ENCODE measurements around the gene CCSER1. TPM values are rescaled to one million over a fixed set of nuclear protein-coding genes. Genes with fewer than 3 reads are reported as not detected.

The CCSER1 gene
- polyA plus RNA-seq, 1 donor from 2014 or later = 20.8 TPM

- H3F3A ChIP-seq (ENCODE audit: insufficient read depth, low read length, poor library complexity, severe bottlenecking) = no peaks in the 10 kb centered on the region
- H3K9me3 ChIP-seq (ENCODE audit: low read length) = no peaks in the 10 kb centered on the region
- H3K79me2 ChIP-seq (replicated peaks; ENCODE audit: insufficient read depth, low read length) = no peaks in the 10 kb centered on the region
- TF ChIP-seq TAF1 (IDR thresholded peaks at IDR 0.05; ENCODE audit: low read depth) = no peak
- no peak for TF ChIP-seq EP300 (conservative IDR thresholded peaks at IDR 0.05; ENCODE audit: poor library complexity, severe bottlenecking)
- no peak for TF ChIP-seq POLR2AphosphoS5 (IDR thresholded peaks at IDR 0.05)
- TF ChIP-seq EZH2 (IDR thresholded peaks at IDR 0.05; ENCODE audit: borderline replicate concordance, insufficient read depth, low read length, poor library complexity, severe bottlenecking) = no peak
- no peak for TF ChIP-seq MXI1 (conservative IDR thresholded peaks at IDR 0.05; ENCODE audit: poor library complexity, severe bottlenecking)
- no peak for TF ChIP-seq REST (IDR thresholded peaks at IDR 0.05; ENCODE audit: borderline replicate concordance)
- no peak for TF ChIP-seq CTCF (IDR thresholded peaks at IDR 0.05; ENCODE audit: poor library complexity, severe bottlenecking)
- no peak for TF ChIP-seq SMC3 (conservative IDR thresholded peaks at IDR 0.05; ENCODE audit: poor library complexity)
- TF ChIP-seq RAD21 (conservative IDR thresholded peaks at IDR 0.05) = no peak
- no peak overlapping the region for H3K4me3 ChIP-seq (ENCODE audit: low read length)
- no peak overlapping the region for H2AFZ ChIP-seq (ENCODE audit: low read depth, low read length)
- no peaks in the 10 kb centered on the region for H3K36me3 ChIP-seq (ENCODE audit: insufficient read depth, low read length)
- H3K27me3 ChIP-seq (ENCODE audit: insufficient read depth, low read depth, low read length) = no peaks in the 10 kb centered on the region
- H3K27ac ChIP-seq (ENCODE audit: low read length) = peak overlapping the region; percentile 63
- H3K9ac ChIP-seq (ENCODE audit: low read length) = no peak overlapping the region
- no peaks in the 10 kb centered on the region for H3K9me2 ChIP-seq (ENCODE audit: insufficient read depth, low read length)
- no peak overlapping the region for H3K4me2 ChIP-seq (ENCODE audit: low read length)
- no peaks in the 10 kb centered on the region for H4K20me1 ChIP-seq (ENCODE audit: insufficient read depth)
Measured at GRCh38 chr4:90095000-90095399, 32.2 kb upstream of the CCSER1 start.

- Histone ChIP-seq H4K20me1 (ENCODE audit: insufficient read depth) (no peaks in the 10 kb centered on the region), H3K27ac (ENCODE audit: low read length) (no peak overlapping the region), H3K27me3 (ENCODE audit: insufficient read depth, low read depth, low read length) (no peaks in the 10 kb centered on the region), H3K9me3 (ENCODE audit: low read length) (no peaks in the 10 kb centered on the region), H3K9me2 (ENCODE audit: insufficient read depth, low read length) (no peaks in the 10 kb centered on the region), H3K4me2 (ENCODE audit: low read length) (no peak overlapping the region), H3K9ac (ENCODE audit: low read length) (no peak overlapping the region), H2AFZ (ENCODE audit: low read depth, low read length) (no peak overlapping the region), H3K4me3 (ENCODE audit: low read length) (no peak overlapping the region), H3K79me2 (replicated peaks; ENCODE audit: insufficient read depth, low read length) (no peaks in the 10 kb centered on the region), H3K36me3 (ENCODE audit: insufficient read depth, low read length) (no peaks in the 10 kb centered on the region), H3F3A (ENCODE audit: insufficient read depth, low read length, poor library complexity, severe bottlenecking) (no peaks in the 10 kb centered on the region)
- no peak for TF ChIP-seq EP300 (conservative IDR thresholded peaks at IDR 0.05; ENCODE audit: poor library complexity, severe bottlenecking)
- no peak for TF ChIP-seq POLR2AphosphoS5 (IDR thresholded peaks at IDR 0.05)
- no peak for TF ChIP-seq CTCF (IDR thresholded peaks at IDR 0.05; ENCODE audit: poor library complexity, severe bottlenecking)
- TF ChIP-seq EZH2 (IDR thresholded peaks at IDR 0.05; ENCODE audit: borderline replicate concordance, insufficient read depth, low read length, poor library complexity, severe bottlenecking) = no peak
- no peak for TF ChIP-seq MXI1 (conservative IDR thresholded peaks at IDR 0.05; ENCODE audit: poor library complexity, severe bottlenecking)
- TF ChIP-seq RAD21 (conservative IDR thresholded peaks at IDR 0.05) = no peak
- TF ChIP-seq REST (IDR thresholded peaks at IDR 0.05; ENCODE audit: borderline replicate concordance) = no peak
- no peak for TF ChIP-seq SMC3 (conservative IDR thresholded peaks at IDR 0.05; ENCODE audit: poor library complexity)
- no peak for TF ChIP-seq TAF1 (IDR thresholded peaks at IDR 0.05; ENCODE audit: low read depth)
Measured at GRCh38 chr4:90099812-90100211, 27.4 kb upstream of the CCSER1 start.

All from neural cell (in vitro differentiated cells).